RWPE1 (cell line): ENCODE data around the gene TANGO2.

ENCODE experiments used
- CTCF ChIA-PET: fragments of 350-600 bp; sonication (Branson Sonifier 250); formaldehyde crosslinking; extraction: SDS; loops from one replicate; lab custom pipeline; 2021; lab: Yijun Ruan, JAX
- POLR2A ChIA-PET: fragments of 400-600 bp; formaldehyde crosslinking; extraction: SDS; loops from one replicate; lab custom pipeline; 2020; ENCODE audit warnings: antibody characterized with exemption; ENCODE audit not compliant: low non-redundant PET; lab: Yijun Ruan, JAX
- DNase-seq: peaks from one replicate; pipeline ENCODE4 v3.0.0; 2012; ENCODE audit warnings: low spot score
- H3K27ac ChIP-seq: fragments of 450-650 bp; 2 replicates; pipeline ENCODE4 v1.5.1; 2017
- CTCF ChIP-seq: fragments of 450-650 bp; conservative IDR thresholded peaks from 2 replicates; pipeline ENCODE4 v1.5.1; 2017; ENCODE audit warnings: low read depth, mild to moderate bottlenecking

Gene TANGO2

GRCh38 chr22:20062043-20062765 lies 41.3 kb downstream of the TANGO2 start:
- peak overlapping the region; percentile 86 for H3K27ac ChIP-seq
- TF ChIP-seq CTCF = no peak
- POLR2A ChIA-PET = no interaction called here
- no peak for DNase-seq
- CTCF ChIA-PET = no interaction called here

GRCh38 chr22:20062766-20063083 lies 41.8 kb downstream of the TANGO2 start:
- H3K27ac ChIP-seq = peak overlapping the region; percentile 86
- CTCF ChIA-PET = no interaction called here
- POLR2A ChIA-PET = no interaction called here
- no peak for TF ChIP-seq CTCF
- DNase-seq = peak; percentile 86

GRCh38 chr22:20063271-20064139 lies 42.6 kb downstream of the TANGO2 start:
- ChIA-PET CTCF (no interaction called here), POLR2A (no interaction called here)
- no peak for TF ChIP-seq CTCF
- no peak for DNase-seq
- peak overlapping the region; percentile 86 for H3K27ac ChIP-seq

- CTCF ChIA-PET = no interaction called here
- peak overlapping the region; percentile 86 for H3K27ac ChIP-seq
- TF ChIP-seq CTCF = no peak
- DNase-seq = no peak
- POLR2A ChIA-PET = no interaction called here
Observed at GRCh38 chr22:20064140-20064480, 43.2 kb downstream of the TANGO2 start.

- POLR2A ChIA-PET = no interaction called here
- CTCF ChIA-PET = no interaction called here
- DNase-seq = no peak
- TF ChIP-seq CTCF = no peak
- H3K27ac ChIP-seq = peak overlapping the region; percentile 86
Observed at GRCh38 chr22:20064545-20065262, 43.8 kb downstream of the TANGO2 start.

- ChIA-PET POLR2A (no interaction called here), CTCF (no interaction called here)
- 0 out of 2 replicates have a peak overlapping the region, but pooled peaks have one; percentile 8 for H3K27ac ChIP-seq
- no peak for TF ChIP-seq CTCF
- no peak for DNase-seq
Observed at GRCh38 chr22:20065896-20066616, 45.1 kb downstream of the TANGO2 start.
